ENCODE measurements around the gene CSRP2.

- TF ChIP-seq, protein P1, sequence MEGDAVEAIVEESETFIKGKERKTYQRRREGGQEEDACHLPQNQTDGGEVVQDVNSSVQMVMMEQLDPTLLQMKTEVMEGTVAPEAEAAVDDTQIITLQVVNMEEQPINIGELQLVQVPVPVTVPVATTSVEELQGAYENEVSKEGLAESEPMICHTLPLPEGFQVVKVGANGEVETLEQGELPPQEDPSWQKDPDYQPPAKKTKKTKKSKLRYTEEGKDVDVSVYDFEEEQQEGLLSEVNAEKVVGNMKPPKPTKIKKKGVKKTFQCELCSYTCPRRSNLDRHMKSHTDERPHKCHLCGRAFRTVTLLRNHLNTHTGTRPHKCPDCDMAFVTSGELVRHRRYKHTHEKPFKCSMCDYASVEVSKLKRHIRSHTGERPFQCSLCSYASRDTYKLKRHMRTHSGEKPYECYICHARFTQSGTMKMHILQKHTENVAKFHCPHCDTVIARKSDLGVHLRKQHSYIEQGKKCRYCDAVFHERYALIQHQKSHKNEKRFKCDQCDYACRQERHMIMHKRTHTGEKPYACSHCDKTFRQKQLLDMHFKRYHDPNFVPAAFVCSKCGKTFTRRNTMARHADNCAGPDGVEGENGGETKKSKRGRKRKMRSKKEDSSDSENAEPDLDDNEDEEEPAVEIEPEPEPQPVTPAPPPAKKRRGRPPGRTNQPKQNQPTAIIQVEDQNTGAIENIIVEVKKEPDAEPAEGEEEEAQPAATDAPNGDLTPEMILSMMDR (IDR thresholded peaks at IDR 0.05) = no peak
- TF ChIP-seq POLR2A (IDR thresholded peaks at IDR 0.05) = no peak
- TF ChIP-seq EP300 (IDR thresholded peaks at IDR 0.05) = no peak
- TF ChIP-seq POLR2AphosphoS5 (IDR thresholded peaks at IDR 0.05) = no peak
Measured at GRCh38 chr12:76901628-76902380, 23.0 kb upstream of the CSRP2 start.

Measured in suprapubic skin (tissue), 4 donors.